22Rv1 (cell line): Measurements from ENCODE around the gene FAM50B.
A peak's percentile ranks its signal among the peaks of the same experiment; 100 is the strongest.

Source experiments
- H3K27ac ChIP-seq: fragments of 450-650 bp; 2 replicates; pipeline ENCODE4 v1.5.1; 2017
- CTCF ChIP-seq: fragments of 450-650 bp; IDR thresholded peaks from 2 replicates; pipeline ENCODE4 v1.5.1; 2017; ENCODE audit warnings: mild to moderate bottlenecking
- ZFX ChIP-seq: fragments of 450-650 bp; IDR thresholded peaks from 2 replicates; pipeline ENCODE4 v1.6.1; 2017; ENCODE audit warnings: antibody characterized with exemption, borderline replicate concordance

Gene FAM50B

GRCh38 chr6:3848925-3849605 is at the start of gene FAM50B:
Gene FAM50B, plus strand, starts transcription at chr6:3849373. Its CDS starts 439 bp downstream, at chr6:3849812.
- peak within 1 kb of the TSS; percentile 69 for H3K27ac ChIP-seq

GRCh38 chr6:3799719-3800118 is 49.5 kb upstream of the FAM50B start:
- no peak overlapping the region for H3K27ac ChIP-seq
- TF ChIP-seq CTCF (no peak), ZFX (no peak)

More at GRCh38 chr6:3848925-3849605, at the start of gene FAM50B:
- TF ChIP-seq CTCF (peak; percentile 99), ZFX (no peak)

GRCh38 chr6:3800850-3801591 is 48.2 kb upstream of the FAM50B start:
- H3K27ac ChIP-seq = no peak overlapping the region
- TF ChIP-seq ZFX (no peak), CTCF (no peak)

- no peak for TF ChIP-seq CTCF
- TF ChIP-seq ZFX = no peak
Measured at GRCh38 chr6:3801960-3802359, 47.2 kb upstream of the FAM50B start.

GRCh38 chr6:3803627-3804468 is 45.3 kb upstream of the FAM50B start:
- no peak overlapping the region for H3K27ac ChIP-seq
- TF ChIP-seq ZFX = no peak
- TF ChIP-seq CTCF = no peak

More at GRCh38 chr6:3801960-3802359, 47.2 kb upstream of the FAM50B start:
- no peak overlapping the region for H3K27ac ChIP-seq

GRCh38 chr6:3804964-3805363 is 44.2 kb upstream of the FAM50B start:
- TF ChIP-seq ZFX = no peak
- TF ChIP-seq CTCF = no peak
- no peak overlapping the region for H3K27ac ChIP-seq
